H4 (cell line): ENCODE data around the gene SBK2. TPM values are rescaled to one million over a fixed set of nuclear protein-coding genes. Genes with fewer than 3 reads are reported as not detected.
"Not testable (repeated sequence)": the region's sequence is repeated elsewhere in the genome, so short reads cannot be mapped to it uniquely, and the experiment has no call there.

Experiments
- DNase-seq: peaks from one replicate; pipeline ENCODE4 v3.0.0-alpha.2; 2015; ENCODE audit warnings: low spot score
- total RNA-seq: library from RNA; depleted of rRNA; stranded (reverse); fragments of >200 nt; shearing (Covaris generic); gene quantifications from 2 replicates; pipeline ENCODE4 v1.2.3, GENCODE V29; 2014

Gene SBK2
- total RNA-seq, 1 experiment from 2014 or later = not detected

DNA sequence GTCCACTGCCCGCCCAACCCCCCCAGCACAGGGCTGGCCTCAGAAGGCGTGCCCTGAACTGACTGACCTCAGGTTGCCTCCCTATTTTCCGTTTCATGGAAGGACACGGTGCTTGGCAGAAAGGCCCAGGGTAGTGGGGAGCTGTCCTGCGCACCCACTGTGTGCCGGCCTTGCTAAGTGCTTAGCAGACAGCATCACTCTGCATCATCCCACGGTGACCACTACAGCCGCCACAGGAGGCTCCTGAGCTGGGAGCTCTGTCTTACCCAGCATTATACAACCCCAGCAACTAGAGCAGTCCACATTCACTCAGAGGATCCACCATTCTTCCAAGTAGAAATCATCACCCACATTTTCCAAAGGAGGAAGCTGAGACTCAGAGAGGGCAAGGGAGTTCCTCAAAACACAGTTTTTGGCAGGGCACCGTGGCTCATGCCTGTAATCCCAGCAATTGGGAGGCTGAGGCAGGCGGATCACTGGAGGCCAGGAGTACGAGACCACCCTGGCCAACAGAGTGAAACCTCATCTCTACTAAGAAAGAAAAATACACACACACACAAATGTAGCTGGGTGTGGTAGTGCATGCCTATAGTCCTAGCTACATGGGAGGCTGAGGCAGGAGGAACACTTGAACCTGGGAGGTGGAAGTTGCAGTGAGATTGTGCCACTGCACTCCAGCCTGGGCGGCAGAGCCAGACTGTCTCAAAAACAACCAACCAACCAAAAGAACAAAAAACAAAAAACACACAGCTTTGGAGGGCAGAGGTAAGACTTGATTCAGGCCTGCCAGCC is 1.6 kb downstream of the SBK2 start:
- DNase-seq = no peak

DNA sequence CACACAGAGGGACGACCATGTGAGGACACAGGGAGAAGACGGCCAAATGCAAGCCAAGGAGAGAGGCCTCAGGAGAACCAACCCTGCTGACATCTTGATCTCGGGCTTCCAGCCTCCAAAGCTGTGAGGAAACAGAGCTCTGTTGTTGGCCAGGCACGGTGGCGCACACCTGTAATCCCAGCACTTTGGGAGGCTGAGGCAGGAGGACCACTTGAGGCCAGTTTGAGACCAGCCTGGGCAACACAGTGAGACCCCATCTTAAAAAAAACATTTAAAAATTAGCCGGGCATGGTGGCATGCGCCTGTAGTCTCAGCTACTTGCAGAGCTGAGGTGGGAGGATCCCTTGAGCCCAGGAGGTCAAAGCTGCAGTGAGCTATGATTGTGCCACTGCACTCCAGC is 2.7 kb downstream of the SBK2 start:
- DNase-seq = not testable (repeated sequence)

DNA sequence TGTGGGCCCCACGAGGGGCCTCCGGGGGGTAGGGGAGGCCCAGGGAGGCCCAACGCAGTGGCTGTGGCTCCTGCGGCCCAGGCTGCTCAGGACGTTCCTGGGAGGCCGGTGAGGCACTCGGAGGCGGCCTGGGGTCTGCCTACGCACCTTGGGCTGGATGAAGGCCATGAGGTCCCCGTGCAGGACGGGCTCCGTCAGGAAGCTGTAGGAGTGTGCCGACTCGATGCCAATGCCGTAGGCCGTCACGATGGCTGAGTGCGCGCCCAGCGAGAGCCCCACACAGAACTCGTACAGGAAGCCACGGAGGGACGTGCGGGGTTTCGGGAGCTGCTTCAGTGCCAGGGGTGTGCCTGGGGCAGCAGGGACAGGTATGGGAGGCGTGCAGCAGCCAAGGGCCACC is 5.9 kb downstream of the SBK2 start:
- no peak for DNase-seq

DNA sequence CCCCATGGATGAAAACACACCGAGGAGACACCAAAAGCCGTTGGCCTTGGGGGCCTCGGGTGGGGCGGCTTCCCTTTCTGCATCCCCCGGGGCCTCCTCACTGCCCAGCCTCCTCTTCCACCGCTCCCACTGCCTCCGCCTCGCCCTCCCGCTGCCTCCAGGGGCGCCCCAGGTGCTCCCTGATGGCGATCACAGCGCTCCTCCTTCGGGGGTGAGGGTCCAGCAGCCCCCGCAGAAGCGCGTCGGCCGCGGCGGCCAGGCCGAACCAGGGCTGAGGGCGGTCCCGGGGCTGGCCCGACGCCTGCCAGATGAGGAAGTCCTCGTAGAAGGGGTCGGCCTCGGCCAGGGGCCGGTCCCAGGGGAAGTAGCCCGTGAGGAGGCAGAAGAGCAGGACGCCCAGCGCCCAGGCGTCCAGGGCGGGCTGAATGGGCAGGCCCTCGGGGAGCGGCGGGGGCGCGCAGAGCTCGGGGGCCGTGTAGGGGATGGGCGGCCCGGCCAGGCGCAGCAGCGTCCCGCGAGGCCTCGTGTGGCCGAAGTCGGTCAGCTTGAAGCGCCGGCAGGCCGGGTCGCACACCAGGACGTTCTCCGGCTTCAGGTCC is 7.2 kb downstream of the SBK2 start:
- no peak for DNase-seq

DNA sequence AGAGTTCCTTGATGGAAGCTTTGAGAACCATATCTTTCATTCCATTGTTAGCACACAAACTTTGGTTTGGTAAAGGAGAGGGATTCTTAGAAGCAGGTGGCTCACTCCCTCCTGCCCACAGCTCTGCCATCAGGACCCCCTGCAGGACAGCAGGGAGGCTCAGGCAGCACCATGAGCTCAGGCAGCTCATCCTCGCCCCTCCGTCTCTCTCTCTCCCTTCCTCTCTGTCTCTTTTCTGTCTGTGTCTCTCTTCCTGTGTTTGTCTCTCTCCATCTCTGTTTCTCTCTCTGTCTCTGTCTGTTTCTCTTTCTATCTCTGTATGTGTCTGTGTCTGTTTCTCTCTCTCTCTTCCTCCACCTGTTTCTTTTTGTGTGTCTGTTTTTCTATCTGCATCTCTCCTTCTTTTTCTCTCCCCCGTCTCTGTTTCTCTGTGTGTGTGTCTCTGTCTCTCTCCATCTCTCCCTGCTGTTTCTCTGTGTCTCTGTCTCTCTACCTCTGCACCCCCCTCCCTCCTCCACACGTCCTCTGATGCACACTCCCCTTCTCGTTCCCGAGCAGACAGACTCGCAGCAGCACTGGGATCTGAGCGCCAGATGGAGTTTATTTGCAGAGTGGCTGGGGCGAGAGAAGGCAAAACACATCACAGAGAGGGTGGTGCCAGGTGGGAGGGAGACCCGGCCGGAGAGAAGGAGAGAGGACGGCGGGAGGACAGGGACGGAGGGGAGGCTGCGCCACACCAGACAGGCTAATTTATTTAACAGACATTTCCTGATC is 8.7 kb downstream of the SBK2 start:
- DNase-seq = no peak

DNA sequence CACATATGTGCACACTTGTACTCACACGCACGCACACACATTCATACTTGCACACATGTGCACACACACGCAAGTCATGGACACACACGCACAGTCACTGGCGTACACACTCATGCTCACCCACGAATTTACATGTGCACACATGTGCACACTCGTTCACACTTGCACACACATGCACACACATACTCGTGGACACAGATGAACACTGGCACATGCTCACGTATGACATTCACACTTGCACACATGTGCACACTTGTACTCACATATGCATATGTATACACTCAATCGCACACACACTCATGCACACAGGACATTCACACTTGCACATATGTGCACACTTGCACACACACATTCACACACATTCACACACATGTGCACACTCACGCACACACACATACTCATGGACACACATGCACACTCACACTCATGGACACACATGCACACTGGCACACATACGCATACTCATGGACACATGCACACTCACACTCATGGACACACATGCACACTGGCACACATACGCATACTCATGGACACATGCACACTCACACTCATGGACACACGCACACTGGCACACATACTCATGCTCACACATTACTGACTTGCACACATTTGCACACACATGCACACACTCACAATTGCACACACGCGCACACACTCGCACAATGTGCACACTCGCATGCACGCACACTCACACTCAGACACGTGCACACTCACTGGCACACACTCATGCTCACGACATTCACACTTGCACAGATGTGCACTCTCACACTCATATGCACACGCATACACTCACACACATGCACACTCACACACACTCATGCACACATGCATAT is 9.5 kb downstream of the SBK2 start:
- DNase-seq = no peak

DNA sequence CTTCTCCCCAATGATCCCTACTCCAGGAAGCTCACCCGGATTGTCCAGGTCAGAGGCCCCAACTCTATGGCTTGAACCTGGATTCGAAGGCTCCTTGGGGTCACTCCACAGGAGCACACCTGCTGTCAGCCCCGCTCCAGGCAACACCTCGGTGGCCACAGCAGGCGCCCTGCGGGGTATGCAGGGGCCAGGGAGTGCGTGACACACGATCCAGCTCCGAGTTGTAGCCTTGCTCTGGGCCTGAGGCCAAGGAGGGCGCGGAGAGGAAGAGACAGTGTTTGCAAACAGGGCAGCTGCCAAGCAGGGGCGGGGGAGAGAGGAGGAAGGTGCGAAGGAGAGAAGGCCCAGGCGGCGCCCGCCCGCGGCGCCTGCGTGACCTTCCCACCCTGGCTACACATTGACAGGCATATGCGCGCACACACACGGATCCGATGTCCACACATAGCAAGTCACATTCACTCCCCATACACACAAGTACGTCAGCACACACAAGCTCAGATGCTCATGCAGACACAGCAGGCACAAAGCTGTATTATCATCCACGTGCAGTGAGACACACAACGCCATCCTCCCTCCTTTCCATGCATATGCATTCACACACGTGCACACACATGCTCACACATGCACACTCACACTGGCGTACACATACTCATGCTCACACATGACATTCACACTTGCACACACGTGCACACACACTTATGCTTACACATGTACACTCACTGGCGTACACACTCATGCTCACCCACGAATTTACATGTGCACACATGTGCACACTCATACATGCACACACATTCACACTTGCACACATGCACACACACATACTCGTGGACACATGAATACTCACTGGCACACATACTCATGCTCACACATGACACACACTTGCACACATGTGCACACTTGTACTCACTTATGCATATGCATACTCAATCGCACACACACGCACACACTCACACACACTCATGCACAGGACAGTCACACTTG is 10.4 kb downstream of the SBK2 start:
- peak; percentile 53 for DNase-seq

DNA sequence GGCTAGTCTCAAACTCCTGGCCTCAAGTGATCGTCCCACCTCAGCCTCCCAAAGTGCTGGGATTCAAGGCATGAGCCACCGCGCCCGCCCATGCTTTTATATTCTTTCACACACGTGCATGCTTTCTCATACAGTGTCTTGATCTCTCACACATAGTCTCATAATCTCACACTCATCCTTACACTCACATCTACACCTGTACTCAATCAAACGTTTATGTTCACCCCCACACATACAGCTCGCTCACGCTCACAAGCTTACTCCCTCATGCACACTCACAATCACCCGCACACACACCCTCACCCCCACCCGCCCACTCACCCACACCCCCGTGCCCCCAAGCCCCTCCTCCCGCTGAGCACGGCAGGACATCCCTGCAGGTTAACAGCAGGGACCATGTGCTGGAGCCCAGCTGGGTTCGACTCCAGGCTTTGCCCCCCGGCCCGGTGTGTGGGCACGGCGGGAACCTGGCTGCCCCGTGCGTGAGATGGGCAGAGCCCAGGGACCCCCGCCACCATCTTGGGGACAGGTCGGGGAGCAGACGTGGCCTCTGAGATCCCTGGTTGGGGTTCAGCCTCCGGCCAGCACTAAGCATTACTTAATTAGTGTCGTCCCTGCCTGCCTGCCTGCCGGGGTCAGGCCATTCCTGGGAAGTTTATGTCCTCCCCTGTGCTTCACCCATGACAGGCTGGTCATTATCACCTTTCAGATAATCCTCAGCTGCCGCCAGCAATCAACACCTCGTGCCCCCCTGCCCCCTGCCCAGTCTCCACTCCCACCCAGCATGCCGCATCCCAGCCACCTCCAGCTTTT is 11.4 kb downstream of the SBK2 start:
- no peak for DNase-seq

DNA sequence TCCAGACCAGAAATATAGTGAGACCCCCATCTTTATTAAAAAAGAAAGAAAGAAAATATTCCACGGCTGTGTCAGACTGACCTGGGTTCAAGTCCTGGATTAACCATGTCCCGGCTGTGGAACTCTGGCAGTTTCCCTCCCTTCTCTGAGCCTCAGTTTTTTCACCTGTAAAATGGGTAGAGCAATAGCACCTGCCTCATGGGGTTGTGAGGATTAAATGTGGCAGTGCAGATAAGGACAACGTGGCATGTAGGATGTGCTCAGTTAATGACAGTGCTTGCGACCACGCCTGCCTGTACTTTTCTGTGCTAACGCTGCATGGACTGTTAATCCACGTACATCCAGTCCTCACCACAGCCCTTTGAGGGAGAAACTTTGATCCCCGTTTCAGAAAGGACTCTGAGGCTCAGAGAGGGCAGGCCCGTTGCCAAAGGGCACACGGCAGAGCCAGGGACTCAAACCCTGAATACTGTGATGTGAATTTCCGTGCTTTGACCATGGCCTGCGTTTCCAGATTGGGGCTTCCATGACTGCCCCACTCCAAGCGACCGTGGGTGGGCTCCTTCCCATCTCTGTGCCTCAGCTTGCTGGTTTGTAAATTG is 16.1 kb downstream of the SBK2 start:
- DNase-seq = no peak

DNA sequence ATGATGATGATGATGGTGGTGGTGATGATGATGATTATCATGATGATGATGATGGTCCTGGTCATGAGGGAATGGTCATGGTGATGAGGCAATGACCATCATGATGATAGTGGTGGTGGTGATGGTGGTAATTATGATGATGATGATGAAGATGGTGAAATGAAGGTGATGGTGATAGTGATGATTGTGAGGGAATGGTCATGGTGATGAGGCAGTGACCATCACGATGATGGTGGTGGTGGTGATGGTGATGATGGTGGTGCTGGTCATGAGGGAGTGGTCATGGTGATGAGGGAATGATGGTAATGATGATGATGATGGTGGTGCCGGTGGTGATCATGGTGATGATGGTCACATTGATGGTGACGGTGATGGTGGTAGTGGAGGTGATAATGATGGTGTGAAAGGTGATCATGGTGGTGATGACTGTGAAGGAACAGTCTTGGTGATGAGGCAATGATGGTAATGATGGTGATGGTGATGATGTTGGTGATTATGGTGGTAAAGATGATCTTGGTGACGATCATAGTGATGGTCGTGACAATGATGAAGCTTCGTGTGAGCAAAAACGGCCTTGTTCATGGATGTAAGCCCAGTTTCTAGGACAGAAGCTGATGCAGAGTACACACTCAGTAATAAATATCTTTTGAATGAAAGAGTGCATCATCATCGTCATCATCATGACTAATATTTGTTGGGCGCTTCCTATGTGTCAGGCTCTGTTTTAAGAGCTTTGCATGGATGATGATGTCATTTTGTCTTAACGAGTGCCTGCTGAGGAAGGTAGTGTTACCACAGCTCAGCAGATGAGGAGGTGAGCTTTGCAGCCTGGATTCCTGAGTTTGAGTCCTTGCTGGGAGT is 17.3 kb downstream of the SBK2 start:
- peak; percentile 67 for DNase-seq

DNA sequence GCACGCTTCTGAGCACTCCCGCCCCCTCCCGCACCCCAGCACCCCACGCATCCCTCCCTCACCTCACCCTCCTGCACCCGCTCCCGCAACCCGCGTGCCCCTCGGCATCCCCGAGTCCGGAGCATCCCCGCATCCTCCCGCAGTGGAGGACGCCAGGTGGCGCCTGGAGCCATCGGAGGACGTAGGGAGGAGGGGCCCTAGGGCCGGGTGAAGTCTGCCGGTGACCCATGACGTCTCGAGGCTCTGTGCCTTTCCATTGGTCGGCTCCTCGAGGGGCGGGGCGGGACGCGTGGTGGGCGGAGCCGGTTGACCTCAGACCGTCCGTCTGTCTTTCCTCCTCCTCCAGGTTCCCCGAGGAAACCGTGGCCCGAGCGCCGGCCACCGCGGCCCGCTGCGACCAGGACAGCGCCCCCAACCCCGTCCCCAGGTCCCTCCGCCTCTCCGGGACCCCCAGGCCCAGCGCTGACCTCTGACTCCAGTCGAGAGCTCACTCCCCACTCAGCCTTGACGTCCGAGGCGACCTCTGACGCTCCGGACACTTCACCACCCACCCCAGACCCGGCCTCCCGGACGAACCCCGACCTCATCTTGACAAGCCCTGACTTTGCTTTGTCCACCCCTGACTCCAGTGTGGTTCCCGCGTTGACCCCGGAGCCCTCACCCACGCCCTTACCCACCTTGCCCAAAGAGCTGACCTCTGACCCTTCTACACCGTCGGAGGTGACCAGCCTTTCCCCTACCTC is 19.9 kb downstream of the SBK2 start:
- peak; percentile 95 for DNase-seq

DNA sequence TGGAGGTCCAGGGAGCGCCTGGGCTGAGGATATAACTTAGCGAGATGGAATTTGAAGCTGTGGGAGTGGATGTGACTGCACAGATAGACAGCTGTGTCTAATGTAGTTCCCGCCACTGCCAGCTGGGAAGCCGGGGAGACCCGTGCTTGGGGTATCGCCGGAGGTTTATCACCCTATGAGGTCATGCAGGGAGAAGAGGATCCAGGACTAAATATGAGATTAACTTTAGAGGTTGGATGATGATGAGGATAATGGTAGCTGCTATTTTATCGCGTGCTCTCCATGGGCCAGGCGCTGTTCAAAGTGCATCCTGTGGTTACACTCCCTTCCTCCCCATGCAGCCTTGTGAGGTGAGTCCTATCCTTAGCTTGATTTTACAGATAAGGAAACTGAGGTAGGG is 28.8 kb downstream of the SBK2 start:
- no peak for DNase-seq

DNA sequence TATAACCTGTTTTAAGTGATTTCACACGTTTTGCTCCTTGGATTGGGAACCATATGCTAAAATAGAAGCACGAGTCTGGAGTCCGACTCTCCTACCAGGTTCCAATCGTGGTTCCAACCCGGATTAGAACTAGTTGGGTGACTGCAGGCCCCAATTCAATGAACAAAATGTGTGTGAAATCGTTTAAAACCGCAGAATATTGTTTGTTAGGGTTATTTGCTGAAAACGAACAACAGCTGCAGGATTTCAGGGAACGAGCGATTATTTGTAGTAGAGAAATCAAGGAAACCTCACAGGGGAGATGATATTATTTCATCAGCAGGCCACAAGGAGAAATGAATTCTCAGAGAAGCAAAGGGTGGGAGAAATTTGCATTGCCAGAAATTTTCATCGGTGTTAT is 32.0 kb downstream of the SBK2 start:
- DNase-seq = no peak

DNA sequence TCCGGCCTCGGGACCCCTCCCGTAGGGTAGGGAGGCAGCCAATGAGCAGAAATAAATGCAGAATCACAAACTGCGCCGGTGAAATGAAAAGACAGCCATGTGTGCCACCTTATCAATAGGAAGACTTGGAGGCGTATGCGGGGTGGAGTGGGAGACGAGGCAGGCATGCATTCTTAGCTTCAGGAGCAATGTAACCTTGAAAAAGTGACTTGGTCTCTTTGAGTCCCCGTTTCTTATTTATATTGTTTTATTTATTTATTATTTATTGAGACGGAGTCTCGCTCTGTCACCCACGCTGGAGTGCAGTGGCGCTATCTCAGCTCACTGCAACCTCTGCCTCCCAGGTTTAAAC is 32.7 kb downstream of the SBK2 start:
- no peak for DNase-seq

DNA sequence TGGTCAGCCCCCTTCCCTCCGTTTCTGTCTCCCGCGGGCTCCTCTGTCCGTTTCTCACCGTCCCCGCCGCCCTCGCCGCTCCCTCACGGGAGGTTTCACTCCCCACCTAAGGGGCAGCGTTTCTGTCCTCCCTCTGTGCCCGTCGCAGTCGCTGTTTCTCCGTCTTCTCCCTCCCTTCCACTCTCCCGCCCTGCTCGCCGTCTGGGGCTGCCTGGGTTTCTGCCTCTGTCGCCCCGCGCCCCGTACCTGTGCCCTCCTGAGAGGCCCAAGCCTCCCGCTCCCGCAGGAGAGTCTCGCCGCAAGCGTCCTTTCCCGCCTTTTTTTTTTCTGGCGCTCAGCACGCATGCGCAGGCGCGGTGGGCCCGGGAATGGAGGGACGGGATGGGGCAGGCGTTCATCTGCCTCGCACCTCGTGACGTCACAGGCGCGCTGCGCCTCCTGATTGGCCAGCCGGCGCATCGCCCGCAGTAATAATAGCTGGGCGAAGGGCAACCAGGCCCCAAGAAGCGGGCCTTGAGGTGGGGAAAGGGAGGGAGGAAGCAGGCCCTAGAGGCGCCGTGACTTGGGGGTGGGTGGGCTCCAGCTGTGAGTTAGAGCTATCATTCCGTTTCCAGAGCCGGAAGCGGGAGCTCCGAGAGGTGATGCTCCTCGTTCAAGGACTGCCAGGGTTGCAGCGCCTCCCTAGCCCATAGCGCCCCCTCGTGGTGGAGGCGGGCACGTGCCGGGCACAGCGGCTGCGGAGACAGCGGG is 33.3 kb downstream of the SBK2 start:
- peak; percentile 96 for DNase-seq

DNA sequence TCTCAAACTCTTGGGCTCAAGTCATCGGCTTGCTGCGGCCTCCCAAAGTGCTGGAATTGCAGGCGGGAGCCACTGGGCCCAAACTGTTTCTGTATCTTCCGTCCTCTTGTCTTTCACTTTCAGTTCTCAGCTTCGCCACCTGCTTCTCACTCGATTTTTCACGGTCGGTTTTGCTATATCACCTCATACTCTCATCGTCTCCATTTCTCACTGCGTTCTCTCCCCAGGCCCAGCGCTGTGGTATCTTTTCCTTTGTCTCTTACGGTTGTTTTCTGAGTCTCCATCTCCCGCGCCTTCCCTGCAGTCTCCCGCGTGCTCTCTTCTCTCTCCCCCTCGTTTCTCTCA is 33.8 kb downstream of the SBK2 start:
- no peak for DNase-seq
